Neural progenitor cell (in vitro differentiated cells): ENCODE results near the gene CDC123. TPM values are rescaled to one million over a fixed set of nuclear protein-coding genes. Genes with fewer than 3 reads are reported as not detected.

ENCODE experiments used
- DNase-seq: peaks from one replicate; pipeline ENCODE4 v3.0.0-alpha.2; 2016; ENCODE audit warnings: low spot score
- H2AFZ ChIP-seq: fragments of 200-600 bp; sonication (generic); replicated peaks from 2 replicates; pipeline ENCODE4 v1.6.1; 2016; ENCODE audit warnings: antibody characterized with exemption
- H3F3A ChIP-seq: fragments of 200-600 bp; sonication (generic); 2 replicates; pipeline ENCODE4 v1.6.1; 2016; ENCODE audit warnings: antibody characterized with exemption, low read depth
- H3K27ac ChIP-seq: fragments of 200-600 bp; sonication (generic); 2 replicates; pipeline ENCODE4 v1.5.1; 2016; ENCODE audit warnings: mild to moderate bottlenecking
- H3K27me3 ChIP-seq: fragments of 200-600 bp; sonication (generic); 2 replicates; pipeline ENCODE4 v1.6.1; 2016; ENCODE audit warnings: mild to moderate bottlenecking, moderate library complexity
- H3K36me3 ChIP-seq: fragments of 200-600 bp; sonication (generic); 2 replicates; pipeline ENCODE4 v1.5.1; 2016
- H3K4me1 ChIP-seq: fragments of 200-600 bp; sonication (generic); 2 replicates; pipeline ENCODE4 v1.6.1; 2016; ENCODE audit warnings: mixed run types
- H3K4me2 ChIP-seq: fragments of 200-600 bp; sonication (generic); 2 replicates; pipeline ENCODE4 v1.6.1; 2016
- H3K4me3 ChIP-seq: fragments of 200-600 bp; sonication (generic); 2 replicates; pipeline ENCODE4 v1.5.1; 2016
- H3K79me2 ChIP-seq: fragments of 200-600 bp; sonication (generic); 2 replicates; pipeline ENCODE4 v1.6.1; 2016; ENCODE audit warnings: low read depth
- H3K9ac ChIP-seq: fragments of 200-600 bp; sonication (generic); 2 replicates; pipeline ENCODE4 v1.6.1; 2016
- H3K9me3 ChIP-seq: fragments of 200-600 bp; sonication (generic); 2 replicates; pipeline ENCODE4 v1.5.1; 2016; ENCODE audit warnings: low read depth
- H4K20me1 ChIP-seq: fragments of 200-600 bp; sonication (generic); 2 replicates; pipeline ENCODE4 v1.6.1; 2016; ENCODE audit warnings: low read depth
- H3K27ac Mint-ChIP-seq: 3 replicates; pipeline ENCODE4 v1.8.0; 2021; ENCODE audit warnings: mixed read lengths
- H3K27me3 Mint-ChIP-seq: 2 replicates; pipeline ENCODE4 v1.8.0; 2022; ENCODE audit warnings: low read depth, mild to moderate bottlenecking, inconsistent platforms, moderate library complexity, mixed read lengths; ENCODE audit not compliant: insufficient read depth
- H3K36me3 Mint-ChIP-seq: 3 replicates; pipeline ENCODE4 v1.8.0; 2021; ENCODE audit warnings: mixed read lengths
- H3K4me1 Mint-ChIP-seq: 3 replicates; pipeline ENCODE4 v1.8.0; 2021; ENCODE audit warnings: mixed read lengths
- H3K4me3 Mint-ChIP-seq: 3 replicates; pipeline ENCODE4 v1.8.0; 2021; ENCODE audit warnings: mild to moderate bottlenecking, moderate library complexity, mixed read lengths
- H3K9me3 Mint-ChIP-seq: 3 replicates; pipeline ENCODE4 v1.8.0; 2020; ENCODE audit warnings: mixed read lengths
- EZH2 ChIP-seq: fragments of 200-600 bp; sonication (generic); IDR thresholded peaks from 2 replicates; pipeline ENCODE4 v1.6.1; 2017; ENCODE audit warnings: antibody characterized with exemption, mild to moderate bottlenecking, moderate library complexity
- EZH2phosphoT487 ChIP-seq: fragments of 200-600 bp; sonication (generic); IDR thresholded peaks from 2 replicates; pipeline ENCODE4 v1.6.1; 2017; ENCODE audit warnings: antibody characterized with exemption
- total RNA-seq: library from RNA; depleted of rRNA; stranded (reverse); fragments of >200 nt; gene quantifications from 2 replicates; pipeline ENCODE4 v1.2.3, GENCODE V29; 2015; ENCODE audit warnings: low replicate concordance
- TF ChIP-seq, protein P1 (sequence below): fragments of 200-600 bp; sonication (generic); IDR thresholded peaks from 2 replicates; pipeline ENCODE4 v1.5.1; 2017; ENCODE audit warnings: antibody characterized with exemption, mild to moderate bottlenecking

Gene CDC123
- total RNA-seq, 1 donor from 2014 or later, result 134 TPM

DNA sequence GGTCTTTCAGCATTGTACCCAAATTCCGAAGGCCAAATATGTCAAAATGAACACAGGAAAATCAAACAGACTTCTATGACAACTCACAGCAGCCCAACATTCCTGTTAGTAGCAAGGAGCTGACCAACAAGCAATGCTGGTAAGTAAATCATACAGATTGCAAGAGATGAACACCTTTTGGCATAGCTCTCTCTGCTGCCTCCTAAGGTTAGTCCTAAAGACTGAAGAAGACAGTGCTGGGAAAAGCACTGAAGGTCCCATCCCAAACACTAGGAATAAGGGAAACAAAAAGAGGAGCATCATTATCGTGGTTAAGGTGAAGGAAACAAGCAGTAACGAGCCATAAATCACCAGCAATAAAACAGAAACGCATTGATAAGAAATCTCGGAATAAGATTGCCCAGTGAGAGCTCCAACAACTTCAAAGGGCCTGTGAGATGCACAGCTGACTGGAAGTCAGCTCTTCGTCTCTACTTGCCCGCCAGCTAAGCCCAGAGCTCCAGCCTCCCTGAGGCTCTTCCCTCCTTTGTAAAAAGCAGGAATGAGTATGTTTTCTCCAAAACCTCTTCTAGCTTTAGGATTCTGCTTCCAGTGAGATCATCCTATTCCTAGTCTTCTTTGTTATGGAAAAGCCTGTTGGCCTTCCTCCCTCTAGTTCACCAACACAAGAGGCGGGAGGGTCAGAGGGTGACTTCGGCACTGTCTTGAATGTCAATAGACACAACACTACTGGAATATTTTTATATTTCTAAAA is 15.6 kb upstream of the CDC123 start:
- no peak overlapping the region for H3K27ac Mint-ChIP-seq
- Histone ChIP-seq H3K4me2 (no peak overlapping the region), H3K4me3 (no peak overlapping the region), H3K79me2 (no peaks in the 10 kb centered on the region), H3K4me1 (no peaks in the 10 kb centered on the region), H3K9ac (no peak overlapping the region), H3K9me3 (no peaks in the 10 kb centered on the region), H4K20me1 (no peaks in the 10 kb centered on the region), H3K27me3 (no peaks in the 10 kb centered on the region), H3F3A (peaks cover 4% of the 10 kb centered on the region), H3K36me3 (no peaks in the 10 kb centered on the region), H2AFZ (no peak overlapping the region), H3K27ac (no peak overlapping the region)
- no peaks in the 10 kb centered on the region for H3K9me3 Mint-ChIP-seq
- DNase-seq, result no peak
- H3K4me3 Mint-ChIP-seq, result no peak overlapping the region
- H3K27me3 Mint-ChIP-seq, result peaks cover 2% of the 10 kb centered on the region
- TF ChIP-seq EZH2phosphoT487, result no peak
- TF ChIP-seq, protein P1, sequence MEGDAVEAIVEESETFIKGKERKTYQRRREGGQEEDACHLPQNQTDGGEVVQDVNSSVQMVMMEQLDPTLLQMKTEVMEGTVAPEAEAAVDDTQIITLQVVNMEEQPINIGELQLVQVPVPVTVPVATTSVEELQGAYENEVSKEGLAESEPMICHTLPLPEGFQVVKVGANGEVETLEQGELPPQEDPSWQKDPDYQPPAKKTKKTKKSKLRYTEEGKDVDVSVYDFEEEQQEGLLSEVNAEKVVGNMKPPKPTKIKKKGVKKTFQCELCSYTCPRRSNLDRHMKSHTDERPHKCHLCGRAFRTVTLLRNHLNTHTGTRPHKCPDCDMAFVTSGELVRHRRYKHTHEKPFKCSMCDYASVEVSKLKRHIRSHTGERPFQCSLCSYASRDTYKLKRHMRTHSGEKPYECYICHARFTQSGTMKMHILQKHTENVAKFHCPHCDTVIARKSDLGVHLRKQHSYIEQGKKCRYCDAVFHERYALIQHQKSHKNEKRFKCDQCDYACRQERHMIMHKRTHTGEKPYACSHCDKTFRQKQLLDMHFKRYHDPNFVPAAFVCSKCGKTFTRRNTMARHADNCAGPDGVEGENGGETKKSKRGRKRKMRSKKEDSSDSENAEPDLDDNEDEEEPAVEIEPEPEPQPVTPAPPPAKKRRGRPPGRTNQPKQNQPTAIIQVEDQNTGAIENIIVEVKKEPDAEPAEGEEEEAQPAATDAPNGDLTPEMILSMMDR, result no peak
- no peak for TF ChIP-seq EZH2
- H3K4me1 Mint-ChIP-seq, result no peaks in the 10 kb centered on the region
- peaks cover 9% of the 10 kb centered on the region for H3K36me3 Mint-ChIP-seq

DNA sequence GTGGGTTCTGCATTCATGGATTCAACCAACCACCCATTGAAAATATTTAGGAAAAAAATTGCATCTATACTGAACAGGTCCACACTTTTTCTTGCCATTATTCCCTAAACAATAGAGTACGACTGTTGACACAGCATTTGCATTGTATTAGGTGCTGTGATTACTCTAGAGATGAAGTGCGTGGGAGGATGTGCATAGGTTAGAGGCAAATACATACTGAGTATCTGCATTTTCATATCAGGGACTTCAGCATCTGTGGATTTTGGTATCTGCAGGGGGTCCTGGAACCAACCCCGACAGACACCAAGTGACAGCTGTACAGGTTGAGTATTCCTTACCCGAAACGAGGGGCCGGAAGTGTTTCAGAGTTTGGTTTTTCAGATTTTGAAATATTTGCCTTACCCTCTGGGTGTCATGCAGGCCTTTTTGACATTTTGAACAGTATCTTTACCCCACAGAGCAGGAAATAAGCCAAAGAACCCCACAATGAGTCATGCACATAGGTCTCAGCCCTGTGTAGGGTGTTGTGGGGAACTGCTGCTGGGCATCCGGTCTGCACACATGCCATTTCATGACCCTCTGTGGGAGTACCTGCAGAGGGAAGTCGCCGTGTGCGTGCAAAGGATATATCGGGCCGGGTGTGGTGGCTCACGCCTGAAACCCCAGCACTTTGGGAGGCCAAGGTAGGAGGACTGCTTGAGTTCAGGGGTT is 14.8 kb upstream of the CDC123 start:
- H3K27ac Mint-ChIP-seq, result no peak overlapping the region
- H2AFZ ChIP-seq, result no peak overlapping the region
- H3K4me1 Mint-ChIP-seq, result no peaks in the 10 kb centered on the region
- H3K4me3 Mint-ChIP-seq, result no peak overlapping the region
- H3K9me3 Mint-ChIP-seq, result no peaks in the 10 kb centered on the region
- H3K9me3 ChIP-seq, result no peaks in the 10 kb centered on the region
- H3K79me2 ChIP-seq, result no peaks in the 10 kb centered on the region
- no peak overlapping the region for H3K4me2 ChIP-seq
- TF ChIP-seq, protein P1, result no peak
- TF ChIP-seq EZH2phosphoT487 (no peak), EZH2 (no peak)
- H3K36me3 ChIP-seq, result no peaks in the 10 kb centered on the region
- H3K9ac ChIP-seq, result no peak overlapping the region
- H3K36me3 Mint-ChIP-seq, result peaks cover 11% of the 10 kb centered on the region
- H3K4me3 ChIP-seq, result no peak overlapping the region
- DNase-seq, result no peak
- H3F3A ChIP-seq, result peaks cover 4% of the 10 kb centered on the region
- no peaks in the 10 kb centered on the region for H3K27me3 ChIP-seq
- peaks cover 2% of the 10 kb centered on the region for H3K27me3 Mint-ChIP-seq
- H3K27ac ChIP-seq, result no peak overlapping the region
- no peaks in the 10 kb centered on the region for H4K20me1 ChIP-seq
- H3K4me1 ChIP-seq, result no peaks in the 10 kb centered on the region

DNA sequence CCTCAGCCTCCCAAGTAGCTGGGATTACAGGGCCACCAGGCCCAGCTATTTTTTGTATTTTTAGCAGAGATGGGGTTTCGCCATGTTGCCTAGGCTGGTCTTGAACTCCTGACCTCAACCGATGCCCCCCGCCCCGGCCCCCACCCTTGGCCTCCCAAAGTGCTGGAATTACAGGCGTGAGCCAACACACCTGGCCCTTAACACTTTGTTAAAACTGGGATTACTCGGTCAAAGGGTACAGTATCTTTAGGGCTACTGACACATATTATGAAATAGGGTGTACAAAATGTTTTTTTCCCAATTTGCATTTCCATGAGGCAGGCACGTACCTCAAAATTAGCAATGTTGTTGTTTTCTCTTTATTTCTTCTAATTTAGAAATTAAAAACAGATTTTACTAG is 11.8 kb upstream of the CDC123 start:
- Mint-ChIP-seq H3K27me3 (peaks cover 4% of the 10 kb centered on the region), H3K36me3 (peaks cover 15% of the 10 kb centered on the region)
- TF ChIP-seq EZH2phosphoT487 (no peak), EZH2 (no peak)
- TF ChIP-seq, protein P1, result no peak

More for the DNA sequence above, 11.8 kb upstream of the CDC123 start:
- peaks cover 4% of the 10 kb centered on the region for H3F3A ChIP-seq
- no peaks in the 10 kb centered on the region for H3K4me1 ChIP-seq
- H3K4me2 ChIP-seq, result no peak overlapping the region
- H3K27ac ChIP-seq, result no peak overlapping the region
- Mint-ChIP-seq H3K27ac (no peak overlapping the region), H3K9me3 (no peaks in the 10 kb centered on the region), H3K4me3 (no peak overlapping the region), H3K4me1 (no peaks in the 10 kb centered on the region)
- peaks cover 4% of the 10 kb centered on the region for H4K20me1 ChIP-seq
- no peak for DNase-seq
- H3K79me2 ChIP-seq, result peaks cover 23% of the 10 kb centered on the region
- no peaks in the 10 kb centered on the region for H3K36me3 ChIP-seq
- H3K9me3 ChIP-seq, result no peaks in the 10 kb centered on the region
- no peak overlapping the region for H3K4me3 ChIP-seq
- H2AFZ ChIP-seq, result no peak overlapping the region
- H3K27me3 ChIP-seq, result no peaks in the 10 kb centered on the region
- H3K9ac ChIP-seq, result no peak overlapping the region
